ENCODE data around the gene NUCKS1. TPM values are rescaled to one million over a fixed set of nuclear protein-coding genes. Genes with fewer than 3 reads are reported as not detected.
A peak's percentile ranks its signal among the peaks of the same experiment; 100 is the strongest.
"Not testable (repeated sequence)": the region's sequence is repeated elsewhere in the genome, so short reads cannot be mapped to it uniquely, and the experiment has no call there.

NUCKS1 gene
- total RNA-seq, 2 experiments from 2014 or later: 189 to 260 TPM

GRCh38 chr1:205729945-205730610, 19.9 kb downstream of the NUCKS1 start:
- no peaks in the 10 kb centered on the region for H3K27me3 Mint-ChIP-seq
- H3K4me3 Mint-ChIP-seq: no peak overlapping the region
- peak overlapping the region; percentile 16 for H3K27ac Mint-ChIP-seq
- intact Hi-C loops (cut with DNase I, micrococcal nuclease): no loop called here
- H3K9me3 Mint-ChIP-seq (ENCODE audit: low read depth): no peaks in the 10 kb centered on the region
- peaks cover 39% of the 10 kb centered on the region for H3K36me3 Mint-ChIP-seq (ENCODE audit: low read depth)
- DNase-seq (no peak), ATAC-seq (no peak)
- ChIA-PET CTCF (interaction anchor here (0.6 to 3.1 kb wide), 6 partner anchors 19 to 910 kb away, joined by 3 to 14 read pairs (median 3); partner anchors contain the start of gene SLC45A3), POLR2A (interaction anchor here (0.6 kb wide), 1 partner anchor 51 kb away, joined by 6 read pairs; no protein-coding TSS in a partner anchor)
- peaks cover 34% of the 10 kb centered on the region for H3K4me1 Mint-ChIP-seq

DNA sequence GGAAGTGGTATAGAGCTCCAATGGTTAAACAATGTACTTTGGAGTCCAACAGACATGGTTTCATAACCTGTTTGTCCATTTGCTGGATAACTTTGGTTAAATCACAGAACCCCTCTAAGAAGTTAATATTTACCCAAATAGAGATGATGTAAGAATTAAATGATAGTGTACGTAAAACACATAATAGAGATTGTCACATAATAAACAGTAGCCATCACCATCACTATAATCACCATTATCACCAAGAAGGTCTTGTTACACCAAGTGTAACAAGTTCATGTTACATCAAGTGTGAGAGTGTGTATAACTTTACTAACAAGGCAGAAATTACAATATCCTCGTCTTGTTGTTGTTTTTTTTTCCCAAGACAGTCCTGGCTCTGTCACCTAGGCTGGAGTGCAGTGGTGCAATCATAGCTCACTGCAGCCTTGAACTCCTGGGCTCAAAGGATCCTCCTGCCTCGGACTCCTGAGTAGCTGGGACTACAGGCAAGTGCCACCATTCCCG, 23.3 kb downstream of the NUCKS1 start:
- ATAC-seq: no peak
- ChIA-PET POLR2A (no interaction called here), CTCF (interaction anchor here (8.5 kb wide), 1 partner anchor 16 kb away, joined by 62 read pairs; no protein-coding TSS in a partner anchor)
- no peak overlapping the region for H3K4me3 Mint-ChIP-seq
- H3K27me3 Mint-ChIP-seq: no peaks in the 10 kb centered on the region
- H3K4me1 Mint-ChIP-seq: peaks cover 18% of the 10 kb centered on the region
- H3K36me3 Mint-ChIP-seq (ENCODE audit: low read depth): peaks cover 50% of the 10 kb centered on the region
- intact Hi-C loops (cut with DNase I, micrococcal nuclease): no loop called here
- DNase-seq: no peak
- H3K27ac Mint-ChIP-seq: no peak overlapping the region
- H3K9me3 Mint-ChIP-seq (ENCODE audit: low read depth): no peaks in the 10 kb centered on the region

DNA sequence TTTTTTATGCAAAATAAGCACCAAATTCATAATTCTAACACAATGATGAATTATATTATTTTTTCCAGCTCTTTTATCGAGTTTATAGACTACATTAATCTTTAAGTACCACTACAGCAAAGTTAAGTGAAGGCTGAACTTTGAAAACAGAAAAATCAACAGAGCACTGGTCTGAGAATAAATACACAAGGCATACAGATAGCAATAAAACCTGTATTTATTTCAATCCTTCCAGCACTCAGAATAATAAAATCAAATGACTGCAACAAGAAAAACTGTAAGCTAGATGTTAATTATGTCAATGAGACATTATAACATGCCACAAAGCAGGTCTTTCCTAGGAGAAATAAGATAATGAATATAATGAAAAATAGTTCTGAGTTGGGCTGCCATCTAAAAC, 24.5 kb downstream of the NUCKS1 start:
- Mint-ChIP-seq H3K9me3 (ENCODE audit: low read depth) (no peaks in the 10 kb centered on the region), H3K4me1 (peaks cover 14% of the 10 kb centered on the region), H3K4me3 (no peak overlapping the region), H3K27ac (peak overlapping the region; percentile 8), H3K36me3 (ENCODE audit: low read depth) (peaks cover 57% of the 10 kb centered on the region), H3K27me3 (no peaks in the 10 kb centered on the region)
- DNase-seq: no peak
- CTCF ChIA-PET: interaction anchor here (0.6 to 8.5 kb wide), 6 partner anchors 15 to 170 kb away, joined by 3 to 62 read pairs (median 4); no protein-coding TSS in a partner anchor
- intact Hi-C loops (cut with DNase I, micrococcal nuclease): no loop called here
- no peak for ATAC-seq
- POLR2A ChIA-PET: no interaction called here

DNA sequence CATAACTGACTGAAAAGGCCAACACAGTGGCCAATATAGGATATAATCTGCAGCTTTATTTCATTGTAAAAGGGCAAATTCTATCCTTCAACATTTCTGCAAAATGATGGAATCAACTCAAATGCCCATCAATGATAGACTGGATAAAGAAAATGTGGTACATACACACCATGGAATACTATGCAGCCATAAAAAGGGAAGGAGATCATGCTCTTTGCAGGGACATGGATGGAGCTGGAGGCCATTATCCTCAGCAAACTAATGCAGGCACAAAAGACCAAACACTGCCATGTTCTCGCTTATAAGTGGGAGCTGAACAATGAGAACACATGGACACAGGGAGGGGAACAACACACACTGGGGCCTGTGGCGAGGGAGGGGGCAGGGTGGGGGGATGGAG, 29.2 kb downstream of the NUCKS1 start:
- H3K9me3 Mint-ChIP-seq (ENCODE audit: low read depth); H3K27me3 Mint-ChIP-seq; DNase-seq; ATAC-seq; H3K4me3 Mint-ChIP-seq; POLR2A ChIA-PET: not testable (repeated sequence)
- Mint-ChIP-seq H3K4me1 (peaks cover 32% of the 10 kb centered on the region), H3K36me3 (ENCODE audit: low read depth) (peaks cover 70% of the 10 kb centered on the region), H3K27ac (peak overlapping the region; percentile 83)
- intact Hi-C loops (cut with DNase I, micrococcal nuclease): loop anchor here in 1 of 2 experiments (2.0 kb wide), 2 partner anchors 28 to 54 kb away; partner anchors contain the start of gene RAB29
- CTCF ChIA-PET: interaction anchor here (1.2 to 8.5 kb wide), 2 partner anchors 10 to 128 kb away, joined by 3 to 62 read pairs; no protein-coding TSS in a partner anchor

- CTCF ChIA-PET: interaction anchor here (8.5 kb wide), 1 partner anchor 9 kb away, joined by 62 read pairs; no protein-coding TSS in a partner anchor
- POLR2A ChIA-PET: interaction anchor here (0.6 kb wide), 1 partner anchor 53 kb away, joined by 3 read pairs; no protein-coding TSS in a partner anchor
- Mint-ChIP-seq H3K4me3 (no peak overlapping the region), H3K27me3 (no peaks in the 10 kb centered on the region), H3K36me3 (ENCODE audit: low read depth) (peaks cover 67% of the 10 kb centered on the region), H3K27ac (peak overlapping the region; percentile 83), H3K4me1 (peaks cover 32% of the 10 kb centered on the region), H3K9me3 (ENCODE audit: low read depth) (no peaks in the 10 kb centered on the region)
- ATAC-seq (peak; percentile 83), DNase-seq (no peak)
- intact Hi-C loops (cut with DNase I, micrococcal nuclease): loop anchor here in 1 of 2 experiments (2.0 kb wide), 2 partner anchors 29 to 55 kb away; partner anchors contain the start of gene RAB29
These were observed 30.2 kb downstream of the NUCKS1 start for GRCh38 chr1:205719762-205720161.

DNA sequence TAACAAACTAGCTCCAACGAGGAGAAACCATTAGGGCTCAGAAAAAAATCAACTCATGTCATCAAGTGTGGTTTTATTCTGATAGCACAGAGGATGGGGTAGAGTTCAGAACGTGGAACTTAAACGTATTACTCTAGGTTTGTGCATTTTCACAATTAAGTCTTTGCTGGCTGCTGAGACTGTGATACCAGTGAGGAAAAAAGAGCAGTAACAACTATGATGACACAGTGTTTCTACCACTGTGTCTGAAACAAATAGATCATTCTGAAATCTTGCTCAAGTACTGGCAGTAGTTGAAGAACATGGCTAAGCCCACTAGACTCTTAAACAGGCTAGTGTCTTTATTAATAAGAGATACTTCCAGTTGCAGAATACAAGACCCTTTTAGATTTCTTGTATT, 31.0 kb downstream of the NUCKS1 start:
- no peak for DNase-seq
- H3K4me3 Mint-ChIP-seq: no peak overlapping the region
- peaks cover 32% of the 10 kb centered on the region for H3K4me1 Mint-ChIP-seq
- H3K27ac Mint-ChIP-seq: peak overlapping the region; percentile 83
- H3K36me3 Mint-ChIP-seq (ENCODE audit: low read depth): peaks cover 64% of the 10 kb centered on the region
- H3K27me3 Mint-ChIP-seq: no peaks in the 10 kb centered on the region
- ChIA-PET POLR2A (interaction anchor here (0.6 kb wide), 1 partner anchor 56 kb away, joined by 3 read pairs; no protein-coding TSS in a partner anchor), CTCF (interaction anchor here (0.7 kb wide), 1 partner anchor 58 kb away, joined by 3 read pairs; no protein-coding TSS in a partner anchor)
- peak; percentile 37 for ATAC-seq
- H3K9me3 Mint-ChIP-seq (ENCODE audit: low read depth): no peaks in the 10 kb centered on the region
- intact Hi-C loops (cut with DNase I, micrococcal nuclease): no loop called here

DNA sequence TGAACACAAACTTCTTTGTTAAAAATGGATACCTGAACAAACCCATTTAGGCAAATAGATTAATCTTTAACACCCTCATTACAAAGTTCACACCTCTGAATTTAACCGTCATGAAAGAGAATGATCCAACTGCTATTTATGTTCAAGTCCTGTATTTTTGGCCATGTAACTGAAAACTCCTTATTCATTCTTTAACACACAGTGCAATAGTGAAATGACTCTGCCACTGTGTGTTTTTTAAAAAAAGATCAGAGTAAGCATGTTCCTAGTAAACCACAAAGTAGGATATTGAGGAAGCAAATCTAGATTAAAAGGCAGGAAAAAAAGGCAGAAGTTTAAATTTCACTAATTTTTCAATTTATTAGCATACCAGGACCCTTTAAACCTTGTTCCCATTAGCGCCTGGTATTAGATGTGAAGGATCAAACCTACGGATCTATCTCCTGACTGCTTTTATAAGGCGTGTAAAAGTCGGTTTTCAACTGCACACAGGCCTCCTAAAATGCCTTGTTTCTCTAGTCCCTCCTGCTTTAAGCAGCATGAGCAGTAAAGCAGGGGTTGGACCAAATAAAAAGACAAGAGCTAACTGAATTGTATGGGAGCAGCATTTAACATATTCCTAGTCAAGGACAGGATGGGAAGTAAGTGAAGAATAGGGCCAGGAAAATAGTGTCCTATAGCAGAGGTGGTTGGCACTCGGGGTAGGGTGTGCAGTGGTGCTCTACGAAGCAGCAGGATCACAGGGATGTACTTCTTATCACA, 33.4 kb downstream of the NUCKS1 start:
- intact Hi-C loops (cut with DNase I, micrococcal nuclease): no loop called here
- Mint-ChIP-seq H3K4me1 (peaks cover 34% of the 10 kb centered on the region), H3K27me3 (no peaks in the 10 kb centered on the region), H3K27ac (peak overlapping the region; percentile 62), H3K4me3 (no peak overlapping the region), H3K9me3 (ENCODE audit: low read depth) (no peaks in the 10 kb centered on the region), H3K36me3 (ENCODE audit: low read depth) (peaks cover 53% of the 10 kb centered on the region)
- ChIA-PET CTCF (no interaction called here), POLR2A (no interaction called here)
- DNase-seq (no peak), ATAC-seq (no peak)

DNA sequence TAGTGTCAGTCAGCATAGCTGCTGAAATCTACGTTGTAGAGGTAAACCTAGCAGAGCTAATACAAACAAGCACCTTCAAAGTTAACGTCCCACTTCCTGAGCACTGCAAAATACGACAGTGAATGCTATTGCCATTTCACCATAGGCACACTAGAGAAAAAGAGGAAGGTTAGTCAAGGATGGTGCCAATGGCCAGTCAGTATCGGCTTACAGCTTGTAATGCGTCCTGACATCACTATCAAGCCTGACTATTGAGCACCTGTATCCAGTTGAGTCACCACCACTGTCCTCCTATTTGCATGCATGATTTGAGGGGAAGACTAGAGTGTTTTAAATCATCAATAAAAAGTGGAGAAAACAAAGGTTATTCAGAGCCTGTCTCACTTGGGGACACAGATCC, 34.4 kb downstream of the NUCKS1 start:
- peaks cover 40% of the 10 kb centered on the region for H3K4me1 Mint-ChIP-seq
- no peak for ATAC-seq
- no peak overlapping the region for H3K4me3 Mint-ChIP-seq
- intact Hi-C loops (cut with DNase I, micrococcal nuclease): no loop called here
- H3K27ac Mint-ChIP-seq: no peak overlapping the region
- CTCF ChIA-PET: interaction anchor here (1.3 to 9.5 kb wide), 3 partner anchors 12 to 81 kb away, joined by 4 to 225 read pairs (median 4); no protein-coding TSS in a partner anchor
- POLR2A ChIA-PET: no interaction called here
- H3K36me3 Mint-ChIP-seq (ENCODE audit: low read depth): peaks cover 46% of the 10 kb centered on the region
- DNase-seq: no peak
- no peaks in the 10 kb centered on the region for H3K27me3 Mint-ChIP-seq
- no peaks in the 10 kb centered on the region for H3K9me3 Mint-ChIP-seq (ENCODE audit: low read depth)

DNA sequence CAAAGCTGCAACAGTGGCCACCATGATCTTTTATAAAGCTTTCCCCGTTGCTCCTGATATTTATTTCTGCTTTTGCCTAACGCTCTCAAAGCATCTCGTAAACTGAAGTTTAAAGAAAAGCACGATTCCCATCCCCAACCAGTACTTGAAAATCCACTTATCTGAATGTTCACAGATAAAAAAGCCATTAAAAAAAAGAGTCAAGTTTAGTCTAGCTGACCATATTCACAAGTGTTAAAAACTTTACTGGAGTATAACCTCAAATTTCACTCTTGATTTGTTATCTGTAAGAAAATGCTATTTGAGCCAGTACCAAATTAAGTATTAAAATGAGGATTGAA, 35.1 kb downstream of the NUCKS1 start:
- Mint-ChIP-seq H3K9me3 (ENCODE audit: low read depth) (no peaks in the 10 kb centered on the region), H3K27me3 (no peaks in the 10 kb centered on the region), H3K36me3 (ENCODE audit: low read depth) (peaks cover 40% of the 10 kb centered on the region), H3K4me1 (peaks cover 33% of the 10 kb centered on the region), H3K4me3 (no peak overlapping the region), H3K27ac (no peak overlapping the region)
- ChIA-PET CTCF (interaction anchor here (0.8 to 9.5 kb wide), 6 partner anchors 10 to 148 kb away, joined by 3 to 225 read pairs (median 4); no protein-coding TSS in a partner anchor), POLR2A (no interaction called here)
- ATAC-seq (no peak), DNase-seq (no peak)
- intact Hi-C loops (cut with DNase I, micrococcal nuclease): loop anchor here in 1 of 2 experiments (5.0 kb wide), 1 partner anchor 262 kb away; no protein-coding TSS in a partner anchor

- Mint-ChIP-seq H3K4me1 (peaks cover 28% of the 10 kb centered on the region), H3K27ac (no peak overlapping the region), H3K4me3 (no peak overlapping the region), H3K9me3 (ENCODE audit: low read depth) (no peaks in the 10 kb centered on the region), H3K27me3 (no peaks in the 10 kb centered on the region), H3K36me3 (ENCODE audit: low read depth) (peaks cover 34% of the 10 kb centered on the region)
- ATAC-seq (no peak), DNase-seq (no peak)
- POLR2A ChIA-PET: no interaction called here
- intact Hi-C loops (cut with DNase I, micrococcal nuclease): loop anchor here in 1 of 2 experiments (5.0 kb wide), 1 partner anchor 263 kb away; no protein-coding TSS in a partner anchor
- CTCF ChIA-PET: interaction anchor here (0.8 to 9.5 kb wide), 9 partner anchors 9 to 147 kb away, joined by 3 to 225 read pairs (median 4); no protein-coding TSS in a partner anchor
These were observed 35.6 kb downstream of the NUCKS1 start for GRCh38 chr1:205714190-205714905.
